NCI-H1105 treated with DMSO at 0.1 percent for 48 hours (cell line): ENCODE results near the gene COPG2.
"Not testable (repeated sequence)": the region's sequence is repeated elsewhere in the genome, so short reads cannot be mapped to it uniquely, and the experiment has no call there.

ENCODE experiments used
- DNase-seq: peaks from one replicate; lab custom pipeline; 2025; lab: John Stamatoyannopoulos, UW

Gene COPG2

DNA sequence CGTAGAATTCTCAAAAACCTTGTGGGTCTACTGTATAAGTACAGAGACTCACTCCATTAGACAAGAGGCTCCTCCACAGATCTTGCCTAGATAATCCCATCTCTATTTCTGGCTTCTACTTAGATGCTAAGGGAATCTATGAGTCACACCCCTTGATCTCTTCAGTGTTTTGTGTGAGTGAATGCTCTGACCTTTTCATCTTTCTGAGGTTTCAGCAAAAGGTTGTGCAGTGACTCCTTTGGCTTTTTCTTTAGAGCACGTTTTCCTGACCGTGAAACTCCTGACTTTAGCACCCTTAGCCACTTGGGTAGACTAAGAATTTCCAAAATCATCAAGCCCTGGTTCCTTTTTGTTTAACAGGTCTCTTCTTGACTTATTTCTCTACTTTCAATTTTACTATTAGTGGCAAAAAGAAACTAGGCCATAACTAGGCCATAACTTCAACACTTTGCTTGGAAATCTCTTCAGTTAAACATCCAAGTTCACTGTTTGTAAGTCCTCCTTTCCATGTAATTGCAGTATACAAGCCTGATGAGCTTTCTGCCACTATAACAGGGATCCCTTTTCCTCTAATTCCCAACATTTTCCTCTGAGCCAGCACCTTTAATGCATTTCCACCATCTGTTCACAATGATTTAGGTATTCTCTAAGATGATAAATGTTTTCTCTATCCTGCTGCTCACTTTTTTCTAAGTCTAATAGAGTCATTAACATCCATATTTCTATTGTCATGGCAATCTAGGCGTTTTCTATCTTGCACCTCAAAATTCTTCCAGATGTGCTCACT lies 19.4 kb downstream of the COPG2 start:
- DNase-seq: no peak

DNA sequence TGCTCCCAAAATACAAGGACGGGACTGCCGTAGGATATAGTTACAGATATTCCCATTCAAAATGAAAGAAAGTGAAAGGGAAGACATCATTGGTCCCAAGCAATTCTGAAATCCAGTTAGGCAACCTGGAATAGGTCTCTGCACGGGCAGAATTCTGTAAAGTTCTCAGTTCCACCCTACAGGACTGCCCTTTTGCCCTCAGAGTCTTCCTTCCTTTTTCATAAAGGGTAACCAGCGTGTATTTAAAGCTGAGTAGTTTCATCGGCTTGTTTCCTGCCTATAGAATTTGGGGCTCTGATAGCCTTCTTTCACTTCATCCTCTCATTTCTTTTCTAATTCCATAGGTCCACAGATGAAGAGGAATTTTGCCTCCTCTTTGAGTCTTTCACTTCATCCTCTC lies 20.0 kb downstream of the COPG2 start:
- DNase-seq: no peak

DNA sequence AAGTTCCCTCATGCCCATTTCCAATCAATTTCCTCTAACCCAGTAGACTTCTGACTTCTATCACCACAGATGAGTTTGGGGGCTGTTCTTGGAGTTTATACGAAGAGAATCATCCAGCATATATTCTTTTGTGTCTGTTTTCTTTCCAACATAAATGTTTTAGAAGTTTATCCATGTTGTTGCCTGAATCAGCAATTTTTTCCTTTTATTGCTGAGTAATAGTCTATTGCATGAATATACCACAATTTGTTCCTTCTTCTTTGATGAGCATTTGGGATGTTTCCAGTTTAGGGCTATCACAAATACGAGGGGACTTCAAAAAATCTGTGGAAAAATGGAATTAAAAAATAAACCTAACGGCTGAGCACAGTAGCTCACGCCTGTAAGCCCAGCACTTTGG lies 26.2 kb downstream of the COPG2 start:
- DNase-seq: no peak

DNA sequence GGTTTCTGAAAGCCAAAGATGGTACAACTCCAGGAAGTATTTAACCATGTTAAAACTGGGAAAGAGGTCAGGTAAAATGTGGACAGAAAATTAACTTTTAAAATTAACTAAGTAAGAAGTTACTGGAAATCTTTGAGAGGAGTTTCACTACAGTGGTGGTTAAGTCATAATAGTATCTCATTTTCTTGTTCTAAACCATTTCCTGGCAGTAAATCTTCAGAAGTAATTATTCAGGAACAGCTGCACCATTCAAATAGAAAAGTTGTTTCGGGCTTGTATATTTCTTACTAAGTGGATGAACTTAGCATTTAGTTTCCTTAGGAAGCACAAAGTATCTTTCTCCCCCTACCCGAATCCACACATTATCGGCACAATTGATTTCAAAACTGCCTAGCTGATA lies 27.1 kb downstream of the COPG2 start:
- DNase-seq: no peak

DNA sequence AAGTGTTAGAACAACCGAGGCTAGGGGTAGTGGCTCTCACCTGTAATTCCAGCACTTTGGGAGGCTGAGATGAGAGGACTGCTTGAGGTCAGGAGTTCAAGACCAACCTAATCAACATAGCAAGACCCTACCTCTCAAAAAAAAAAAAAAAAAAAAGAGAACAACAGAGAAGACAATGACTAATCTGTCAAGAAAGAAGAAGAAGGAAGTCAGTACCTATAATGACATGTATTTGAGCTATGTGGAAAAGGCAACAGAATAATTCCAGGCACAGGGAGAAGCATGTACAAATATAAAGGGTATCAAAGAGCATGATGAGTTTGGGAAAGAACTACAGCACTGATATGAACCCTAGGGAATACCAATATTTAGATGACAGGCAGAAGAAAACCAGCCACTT lies 27.5 kb downstream of the COPG2 start:
- DNase-seq: no peak

DNA sequence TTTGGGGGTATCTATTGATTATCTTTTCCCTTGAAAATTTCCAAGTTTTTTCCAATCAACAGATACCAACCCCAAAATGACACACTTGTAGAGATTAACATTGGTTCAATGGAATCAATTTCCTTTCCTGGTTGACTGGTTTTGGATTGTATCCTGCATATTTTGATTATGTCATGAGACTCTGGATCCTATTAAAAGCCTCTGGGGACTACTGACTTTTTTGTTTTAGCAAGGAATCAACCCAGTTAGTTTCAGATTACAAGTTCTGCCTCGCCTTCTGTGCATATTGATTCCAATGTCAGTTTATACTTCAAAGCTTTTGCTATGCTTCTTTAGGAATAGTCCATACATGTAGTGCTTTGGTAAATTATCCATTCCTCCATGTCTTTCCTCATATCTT lies 29.2 kb downstream of the COPG2 start:
- no peak for DNase-seq

DNA sequence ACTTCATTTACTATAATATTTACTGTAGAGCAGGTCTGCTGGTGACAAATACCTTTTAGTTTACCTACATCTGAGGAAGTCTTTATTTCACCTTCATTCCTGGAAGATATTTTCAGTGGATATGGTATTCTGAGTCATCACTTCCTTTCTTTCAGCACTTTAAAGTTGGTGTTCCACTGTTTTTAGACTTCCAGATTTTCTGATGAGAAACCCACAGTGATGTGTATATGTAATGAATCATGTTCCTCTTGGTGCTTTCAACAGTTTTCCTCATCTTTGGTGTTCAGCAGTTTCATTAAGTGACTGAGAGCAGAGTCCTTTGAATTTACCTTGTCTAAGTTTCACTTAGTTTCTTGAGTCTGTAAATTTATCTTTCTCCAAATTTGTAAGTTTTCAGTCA lies 36.4 kb downstream of the COPG2 start:
- DNase-seq: no peak

DNA sequence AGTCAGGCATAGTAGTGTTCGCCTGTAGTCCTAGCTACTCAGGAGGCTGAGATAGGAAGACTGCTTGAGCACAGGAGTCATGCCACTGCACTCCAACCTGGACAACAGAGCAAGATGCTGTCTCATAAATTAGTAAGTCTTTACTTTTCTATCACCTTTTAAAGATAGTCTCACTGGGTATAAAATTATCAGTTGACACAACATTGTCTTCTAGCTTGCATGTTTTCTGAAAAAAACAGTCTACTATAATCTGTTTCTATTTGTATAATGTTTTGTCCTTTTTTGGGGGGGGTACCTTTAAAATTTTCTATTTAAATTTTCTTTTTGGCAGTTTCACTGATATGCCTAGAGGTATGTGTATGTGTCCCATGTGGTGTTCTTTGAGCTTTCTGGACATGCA lies 39.6 kb downstream of the COPG2 start:
- DNase-seq: no peak

DNA sequence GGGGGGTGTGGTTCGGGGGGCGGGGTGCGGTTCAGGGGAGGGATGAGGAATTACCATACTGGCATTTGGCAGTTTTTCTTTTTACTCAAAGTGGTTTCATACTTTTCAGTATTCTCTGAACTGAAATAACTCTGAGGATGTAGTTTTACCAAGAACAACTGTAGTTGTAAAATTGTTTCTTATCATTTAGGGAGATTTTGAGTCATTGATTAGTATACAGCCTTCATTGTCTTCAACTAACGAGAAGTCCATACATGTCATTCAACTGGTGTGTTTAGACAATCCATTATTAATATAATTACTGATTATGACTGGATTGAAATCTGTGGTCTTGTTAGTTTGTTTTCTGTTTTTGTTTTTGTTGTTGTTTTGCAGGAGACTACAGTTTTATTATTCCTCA lies 40.8 kb downstream of the COPG2 start:
- no peak for DNase-seq

DNA sequence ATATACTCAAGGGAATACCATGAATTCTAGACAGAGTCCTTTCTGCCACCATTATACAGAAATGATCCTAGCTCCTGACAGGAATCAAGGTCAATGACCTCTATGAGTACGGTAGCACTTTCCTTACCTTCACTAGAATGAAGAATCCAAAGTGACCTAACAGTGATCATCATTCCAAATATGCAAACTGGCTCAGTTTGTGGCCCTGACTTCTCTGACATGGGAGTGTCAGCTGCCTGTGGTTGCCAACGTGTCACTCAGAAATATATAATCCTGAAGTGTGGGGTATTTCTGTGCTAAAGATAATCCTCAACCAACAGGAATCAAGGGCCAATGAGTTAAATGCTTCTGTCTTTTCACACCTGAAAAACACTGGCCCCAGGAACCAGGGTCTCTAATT lies 45.7 kb downstream of the COPG2 start:
- DNase-seq: no peak

DNA sequence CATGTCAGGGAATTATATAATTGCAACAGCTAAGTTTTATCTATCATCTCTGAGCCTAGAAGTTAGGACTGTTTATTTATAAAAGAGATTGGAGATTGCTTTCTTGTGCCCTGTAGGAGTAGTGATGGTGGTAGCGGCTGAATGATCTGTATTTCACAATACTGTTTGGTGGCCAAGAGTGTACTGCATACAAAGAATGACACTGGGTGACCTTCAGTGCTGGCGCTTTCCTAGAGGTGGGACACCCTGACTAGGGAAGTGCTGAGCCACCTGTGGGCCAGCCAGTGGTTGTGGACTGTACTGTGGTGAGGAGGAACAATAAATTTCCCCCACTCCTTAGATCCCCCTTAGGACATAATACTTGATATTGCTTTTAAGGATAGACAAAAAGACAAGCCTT lies 53.0 kb downstream of the COPG2 start:
- no peak for DNase-seq

DNA sequence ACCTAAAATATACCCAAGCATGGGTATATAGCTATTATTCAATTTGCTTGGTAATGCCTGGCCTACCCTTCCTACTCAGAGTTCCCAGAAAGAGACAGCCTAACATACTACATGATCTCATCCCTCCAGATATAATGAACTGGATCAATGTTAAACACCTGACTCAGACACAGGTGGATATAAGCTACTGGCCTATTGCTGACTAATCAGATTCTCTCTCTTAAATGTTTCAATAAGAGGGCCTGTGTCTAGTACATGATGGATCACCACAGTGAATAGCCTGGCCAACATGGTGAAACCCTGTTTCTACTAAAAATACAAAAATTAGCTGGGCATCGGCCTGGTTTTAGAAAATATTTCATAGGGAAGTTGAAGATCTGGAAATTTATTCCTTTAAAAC lies 54.1 kb downstream of the COPG2 start:
- DNase-seq: no peak

DNA sequence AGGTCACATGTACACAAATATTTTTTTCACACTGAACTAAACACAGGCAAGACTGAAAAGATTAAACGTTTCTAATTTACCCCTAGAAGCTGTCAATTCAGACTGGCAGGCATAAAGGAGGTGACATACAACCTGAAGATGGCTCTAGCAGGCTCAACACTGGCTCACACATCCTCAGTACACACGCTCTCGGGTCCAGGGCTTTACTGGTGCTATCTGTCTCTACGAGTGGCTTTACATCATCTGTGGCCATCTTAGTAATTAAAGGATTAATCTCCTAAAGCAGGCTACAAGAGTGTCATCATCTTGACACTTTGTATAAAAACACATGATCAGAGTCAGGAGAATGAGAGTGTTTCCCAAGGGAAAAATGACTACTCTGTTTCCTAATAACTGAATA lies 57.3 kb downstream of the COPG2 start:
- DNase-seq: no peak

DNA sequence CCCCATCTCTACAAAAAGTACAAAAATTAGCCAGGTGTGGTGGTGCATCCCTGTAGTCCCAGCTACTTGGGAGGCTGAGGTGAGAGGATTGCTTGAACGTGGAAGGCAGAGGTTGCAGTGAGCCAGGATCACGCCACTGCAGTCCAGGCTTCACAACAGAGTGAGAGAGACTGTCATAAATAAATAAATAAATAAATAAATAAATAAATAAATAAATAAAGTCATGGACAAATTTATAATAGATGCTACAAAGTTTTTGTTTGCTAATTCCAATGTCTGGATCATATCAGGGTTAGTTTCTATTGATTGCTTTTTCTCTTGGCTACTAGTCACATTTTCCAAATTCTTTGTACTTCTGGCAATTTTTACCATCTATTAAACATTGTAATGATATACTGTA lies 61.5 kb downstream of the COPG2 start:
- DNase-seq: not testable (repeated sequence)

DNA sequence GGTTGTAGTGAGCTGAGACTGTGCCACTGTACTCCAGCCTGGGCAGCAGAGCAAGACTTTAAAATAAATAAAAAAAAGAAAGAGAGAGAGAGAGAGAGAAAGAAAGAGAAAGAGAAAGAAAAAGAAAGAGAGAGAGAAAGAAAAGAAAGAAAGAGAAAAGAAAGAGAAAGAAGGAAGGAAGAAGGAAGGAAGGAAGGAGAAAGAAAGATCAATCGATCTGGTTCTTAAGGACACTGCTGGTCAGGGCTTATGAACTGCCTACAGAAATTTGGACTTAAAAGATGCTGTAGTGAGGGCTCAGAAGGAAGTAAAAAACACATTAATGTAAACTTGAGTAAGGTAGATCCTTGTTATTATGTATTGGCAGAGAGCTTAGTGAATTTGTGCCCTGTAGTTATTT lies 62.4 kb downstream of the COPG2 start:
- DNase-seq: no peak

DNA sequence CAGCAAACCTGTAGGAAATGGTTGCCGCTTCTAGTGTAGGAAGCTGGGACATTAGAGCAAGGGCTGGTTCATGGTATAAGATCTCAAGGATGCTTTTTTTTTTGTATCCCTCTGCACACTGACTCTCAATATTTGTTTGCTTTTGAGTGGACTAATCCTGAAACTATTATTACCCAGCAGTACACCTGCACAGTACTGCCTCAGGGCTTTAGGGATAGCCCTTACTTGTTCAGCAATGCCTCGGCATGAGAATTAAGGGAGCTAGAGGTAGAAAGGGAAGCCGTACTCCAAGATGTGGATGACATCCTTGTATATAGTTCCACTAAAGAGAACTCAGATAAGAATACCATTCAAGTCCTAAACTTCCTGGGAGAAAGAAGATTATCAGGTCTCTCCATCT lies 70.5 kb downstream of the COPG2 start:
- DNase-seq: no peak

DNA sequence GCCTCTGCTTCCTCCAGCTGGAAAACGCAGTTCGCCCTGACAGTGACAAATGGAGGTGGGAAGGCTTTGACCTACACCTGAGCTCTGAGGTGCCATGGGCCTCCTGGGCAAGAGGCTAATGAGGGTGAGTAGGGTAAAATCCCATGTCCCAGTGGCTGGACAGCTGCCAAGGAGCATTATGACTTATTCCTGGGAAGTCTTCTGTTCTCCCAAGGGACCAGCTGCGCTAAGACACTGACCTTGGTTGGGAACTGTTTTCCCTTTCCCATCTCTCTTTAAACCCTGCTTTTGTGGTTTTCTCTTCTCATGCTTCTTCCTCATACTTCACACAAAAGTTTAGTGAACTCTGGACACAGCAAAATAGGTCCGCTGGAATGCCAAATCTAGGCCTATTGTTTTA lies 72.6 kb downstream of the COPG2 start:
- DNase-seq: no peak

DNA sequence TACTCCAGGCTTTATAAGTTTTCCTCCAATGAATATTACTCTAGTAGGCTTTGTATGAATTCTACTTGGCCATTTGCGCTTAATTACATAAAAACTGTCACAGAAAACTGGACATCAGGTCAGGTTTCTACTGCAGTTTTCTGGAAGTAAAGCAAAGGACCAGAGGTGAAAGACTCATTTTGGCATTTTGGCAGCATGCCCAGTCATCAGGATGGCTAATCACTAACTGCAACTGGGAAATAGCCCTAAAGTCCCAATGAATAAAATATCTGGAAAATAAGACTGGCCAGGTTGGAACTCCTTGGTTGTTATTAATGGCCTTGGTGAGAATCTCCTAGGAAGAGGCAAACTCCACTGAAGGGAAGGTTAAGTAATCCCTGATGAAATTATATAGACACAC lies 75.5 kb downstream of the COPG2 start:
- DNase-seq: peak; percentile 53

DNA sequence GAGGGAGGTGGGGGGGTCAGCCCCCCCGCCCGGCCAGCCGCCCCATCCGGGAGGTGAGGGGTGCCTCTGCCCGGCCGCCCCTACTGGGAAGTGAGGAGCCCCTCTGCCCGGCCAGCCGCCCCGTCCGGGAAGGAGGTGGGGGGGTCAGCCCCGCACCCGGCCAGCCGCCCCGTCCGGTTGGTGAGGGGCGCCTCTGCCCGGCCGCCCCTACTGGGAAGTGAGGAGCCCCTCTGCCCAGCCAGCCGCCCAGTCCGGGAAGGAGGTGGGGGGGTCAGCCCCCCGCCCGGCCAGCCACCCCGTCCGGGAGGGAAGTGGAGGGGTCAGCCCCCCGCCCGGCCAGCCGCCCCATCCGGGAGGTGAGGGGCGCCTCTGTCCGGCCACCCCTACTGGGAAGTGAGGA lies 77.1 kb downstream of the COPG2 start:
- DNase-seq: not testable (repeated sequence)

DNA sequence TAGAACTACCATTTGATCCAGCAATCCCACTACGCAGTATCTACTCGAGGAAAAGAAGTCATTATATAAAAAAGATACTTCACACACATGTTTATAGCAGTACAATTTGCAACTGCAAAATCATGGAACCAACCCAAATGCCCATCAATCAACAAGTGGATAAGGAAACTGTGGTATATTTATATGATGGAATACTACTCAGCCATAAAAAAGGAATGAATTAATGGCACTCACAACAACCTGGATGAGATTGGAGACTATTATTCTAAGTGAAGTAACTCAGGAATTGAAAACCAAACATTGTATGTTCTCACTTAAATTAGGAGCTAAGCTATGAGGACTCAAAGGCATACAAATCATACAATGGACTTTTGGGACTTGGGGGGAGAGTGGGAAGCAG lies 82.6 kb downstream of the COPG2 start:
- DNase-seq: not testable (repeated sequence)

DNA sequence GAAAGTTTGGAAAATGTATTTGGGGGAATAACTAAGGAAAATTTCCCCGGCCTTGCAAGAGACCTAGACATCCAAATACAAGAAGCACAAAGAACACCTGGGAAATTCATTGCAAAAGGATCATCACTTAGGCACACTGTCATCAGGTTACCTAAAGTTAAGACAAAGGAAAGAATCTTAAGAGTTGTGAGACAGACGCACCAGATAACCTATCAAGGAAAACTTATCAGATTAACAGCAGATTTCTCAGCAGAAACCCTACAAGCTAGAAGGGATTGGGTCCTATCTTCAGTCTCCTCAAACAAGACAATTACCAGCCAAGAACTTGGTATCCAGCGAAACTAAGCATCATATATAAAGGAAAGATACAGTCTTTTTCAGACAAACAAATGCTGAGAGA lies 93.4 kb downstream of the COPG2 start:
- not testable (repeated sequence) for DNase-seq

DNA sequence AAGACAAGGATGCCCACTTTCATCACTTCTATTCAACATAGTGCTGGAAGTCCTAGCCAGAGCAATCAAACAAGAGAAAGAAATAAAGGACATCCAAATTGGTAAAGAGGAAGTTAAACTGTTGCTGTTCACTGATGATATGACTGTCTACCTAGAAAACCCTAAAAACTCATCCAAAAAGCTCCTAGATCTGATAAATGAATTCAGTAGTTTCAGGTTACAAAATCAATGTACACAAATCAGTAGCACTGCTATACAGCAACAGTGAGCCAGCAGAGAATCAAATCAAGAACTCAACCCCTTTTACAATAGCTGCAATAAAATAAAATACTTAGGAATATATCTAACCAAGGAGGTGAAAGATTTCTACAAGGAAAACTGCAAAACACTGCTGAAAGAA lies 98.4 kb downstream of the COPG2 start:
- DNase-seq: not testable (repeated sequence)

DNA sequence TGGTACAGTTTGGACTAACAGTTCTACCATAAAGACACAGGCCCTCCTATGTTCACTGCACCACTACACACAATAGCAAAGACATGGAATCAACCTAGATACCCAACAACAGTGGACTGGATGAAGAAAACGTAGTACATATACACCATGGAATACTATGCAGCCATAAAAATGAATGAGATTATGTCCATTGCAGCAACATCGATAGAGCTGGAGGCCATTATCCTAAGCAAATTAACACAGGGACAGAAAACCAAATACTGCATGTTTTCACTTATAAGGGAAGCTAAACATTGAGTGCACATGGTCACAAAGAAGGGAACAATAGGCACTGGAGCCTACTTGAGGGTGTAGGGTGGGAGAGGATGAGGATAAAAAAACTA lies 101.7 kb downstream of the COPG2 start:
- no peak for DNase-seq

DNA sequence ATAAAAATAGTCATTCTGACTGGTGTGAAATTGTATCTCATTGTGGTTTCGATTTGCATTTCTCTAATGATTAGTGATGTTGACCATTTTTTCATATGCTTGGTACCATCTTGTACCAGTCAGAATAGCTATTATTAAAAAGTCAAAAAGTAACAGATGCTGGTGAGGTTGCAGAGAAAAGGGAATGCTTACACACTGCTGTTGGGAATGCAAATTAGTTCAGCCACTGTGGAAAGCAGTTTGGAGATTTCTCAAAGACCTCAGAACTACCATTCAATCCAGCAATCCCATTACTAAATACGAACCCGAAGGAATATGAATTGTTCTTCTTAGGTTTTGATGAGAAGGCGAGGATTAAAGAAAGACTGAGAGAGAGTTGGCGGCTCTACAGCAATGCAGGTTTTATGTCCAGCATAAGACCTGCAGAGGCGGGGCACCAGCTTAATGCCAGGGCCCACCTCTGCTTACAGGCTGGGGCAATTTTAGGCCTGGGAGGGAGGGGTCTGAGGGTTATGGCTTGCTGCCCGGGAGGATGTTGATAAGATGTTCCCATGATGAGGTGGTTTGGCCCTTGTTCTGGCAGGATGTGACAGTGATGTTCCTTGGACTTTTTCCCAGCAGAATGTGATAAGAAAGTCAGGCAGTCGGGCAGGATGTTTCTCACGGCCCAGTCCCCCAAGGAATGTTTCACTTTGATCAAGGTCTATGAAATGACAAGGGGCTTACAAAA lies 102.2 kb downstream of the COPG2 start:
- no peak for DNase-seq
